GM12878 (cell line): ENCODE measurements around the gene DOC2B. TPM values are rescaled to one million over a fixed set of nuclear protein-coding genes. Genes with fewer than 3 reads are reported as not detected.

Experiments used
- ATAC-seq: fragments of 200-7000 bp; cut with Tn5 transposase; 3 replicates; pipeline ENCODE4 v1.9.1; 2020; ENCODE audit warnings: mild to moderate bottlenecking, moderate library complexity
- BruUV-seq: library from RNA; stranded (reverse); fragments of 400-500 nt; replicated peaks from 2 replicates; lab custom pipeline; 2021; lab: Mats Ljungman, UMichigan
- CTCF ChIA-PET: fragments of 300-600 bp; sonication (Branson Sonifier 250); formaldehyde crosslinking; extraction: SDS; loops from one replicate; lab custom pipeline; 2021; ENCODE audit warnings: inconsistent platforms; lab: Yijun Ruan, JAX
- POLR2A ChIA-PET: fragments of 350-600 bp; formaldehyde crosslinking; extraction: SDS; loops from one replicate; lab custom pipeline; 2021; ENCODE audit warnings: inconsistent platforms; lab: Charles Lee
- RAD21 ChIA-PET: fragments of 300-600 bp; sonication (Branson Sonifier 250); formaldehyde crosslinking; loops from one replicate; lab custom pipeline; 2023; ENCODE audit warnings: antibody characterized with exemption; ENCODE audit not compliant: unreplicated experiment; lab: Charles Lee
- SMC1A ChIA-PET: fragments of 300-600 bp; sonication (Branson Sonifier 250); formaldehyde crosslinking; loops from one replicate; lab custom pipeline; 2023; ENCODE audit not compliant: unreplicated experiment, uncharacterized antibody; lab: Charles Lee
- DNase-seq: peaks from one replicate; pipeline ENCODE4 v3.0.0-alpha.2; 2011; ENCODE audit warnings: low read depth, low spot score
- FAIRE-seq: peaks from 3 replicates; lab custom pipeline; 2011; peaks lifted over from hg19 to GRCh38; lab: Jason Lieb, UNC
- H2AFZ ChIP-seq: 2 replicates; pipeline ENCODE4 v1.6.0; 2011; ENCODE audit warnings: low read depth, low read length, control low read depth; ENCODE audit not compliant: control insufficient read depth
- H3K27ac ChIP-seq: 2 replicates; pipeline ENCODE4 v1.5.1; 2011; ENCODE audit warnings: control low read depth; ENCODE audit not compliant: control insufficient read depth, insufficient read depth
- H3K27me3 ChIP-seq, 2 experiments: replicated peaks in 1 of 2; 2 replicates each; pipeline versions ENCODE4 v1.6.0 to v1.6.1; 2011; ENCODE audit warnings: low read length in 1 of 2; ENCODE audit not compliant: control insufficient read depth in 2 of 2, insufficient read depth in 2 of 2
- H3K36me3 ChIP-seq, 2 experiments: 2 replicates each; pipeline ENCODE4 v1.5.1; 2011; ENCODE audit warnings: low read length in 1 of 2; ENCODE audit not compliant: control insufficient read depth in 2 of 2, insufficient read depth in 2 of 2
- H3K4me1 ChIP-seq: 2 replicates; pipeline ENCODE4 v1.6.1; 2011; ENCODE audit warnings: mild to moderate bottlenecking, low read length, moderate library complexity, mixed read lengths; ENCODE audit not compliant: control insufficient read depth, insufficient read depth
- H3K4me2 ChIP-seq: 2 replicates; pipeline ENCODE4 v1.6.0; 2011; ENCODE audit warnings: control low read depth; ENCODE audit not compliant: control insufficient read depth, insufficient read depth
- H3K4me3 ChIP-seq: fragments of 200-600 bp; sonication (generic); 2 replicates; pipeline ENCODE4 v1.5.1; 2016
- H3K79me2 ChIP-seq: 2 replicates; pipeline ENCODE4 v1.6.0; 2011; ENCODE audit warnings: low read length; ENCODE audit not compliant: control insufficient read depth, insufficient read depth
- H3K9ac ChIP-seq: 2 replicates; pipeline ENCODE4 v1.8.0; 2011; ENCODE audit warnings: low read length, control low read depth, mixed read lengths; ENCODE audit not compliant: control insufficient read depth, insufficient read depth
- H3K9me3 ChIP-seq: replicated peaks from 3 replicates; pipeline ENCODE4 v1.5.1; 2011; ENCODE audit warnings: mild to moderate bottlenecking, low read length; ENCODE audit not compliant: control insufficient read depth, insufficient read depth
- H4K20me1 ChIP-seq: 2 replicates; pipeline ENCODE4 v1.6.0; 2011; ENCODE audit not compliant: control insufficient read depth, insufficient read depth
- ATF7 ChIP-seq: fragments of 450-650 bp; IDR thresholded peaks from 2 replicates; pipeline ENCODE4 v1.6.1; 2016; ENCODE audit warnings: low read depth, mild to moderate bottlenecking
- BCL3 ChIP-seq: IDR thresholded peaks from 2 replicates; pipeline ENCODE4 v1.6.1; 2011; ENCODE audit warnings: borderline replicate concordance, low read depth, mild to moderate bottlenecking, moderate library complexity, low read length; ENCODE audit not compliant: insufficient read depth, poor library complexity, severe bottlenecking
- HSF1 ChIP-seq: fragments of 150-350 bp; IDR thresholded peaks from 2 replicates; pipeline ENCODE4 v1.6.1; 2014; ENCODE audit warnings: mild to moderate bottlenecking, low read depth, low read length
- NFYA ChIP-seq: IDR thresholded peaks from 2 replicates; pipeline ENCODE4 v1.6.1; 2011; ENCODE audit warnings: low read depth, mild to moderate bottlenecking, low read length, improper control_type of control experiment, borderline replicate concordance
- NFYB ChIP-seq: IDR thresholded peaks from 2 replicates; pipeline ENCODE4 v1.6.1; 2011; ENCODE audit warnings: low read depth, mild to moderate bottlenecking, low read length, improper control_type of control experiment, moderate library complexity; ENCODE audit not compliant: insufficient read depth
- RAD21 ChIP-seq: IDR thresholded peaks from 2 replicates; pipeline ENCODE4 v1.6.1; 2011; ENCODE audit warnings: mild to moderate bottlenecking, low read depth, low read length, moderate library complexity; ENCODE audit not compliant: insufficient read depth
- ZBTB33 ChIP-seq: fragments of 450-650 bp; IDR thresholded peaks from 2 replicates; pipeline ENCODE4 v1.6.1; 2017; ENCODE audit warnings: mild to moderate bottlenecking
- ZNF207 ChIP-seq: fragments of 450-650 bp; IDR thresholded peaks from 2 replicates; pipeline ENCODE4 v1.6.1; 2014; ENCODE audit warnings: antibody characterized with exemption, mild to moderate bottlenecking, borderline replicate concordance
- ZNF687 ChIP-seq: fragments of 450-650 bp; IDR thresholded peaks from 2 replicates; pipeline ENCODE4 v1.6.1; 2017; ENCODE audit warnings: mild to moderate bottlenecking, moderate library complexity
- WGBS: methylation state at CpG from one replicate; pipeline ENCODE4 v1.1.6; 2016; ENCODE audit warnings: low lambda C conversion rate; ENCODE audit not compliant: insufficient replicate concordance, insufficient coverage; ENCODE audit errors: missing lambda C conversion rate; 5-methylcytosine and 5-hydroxymethylcytosine counted together
- in situ Hi-C: fragments of 300-500 bp; cut with MboI; formaldehyde crosslinking; loops from 9 replicates; pipeline ENCODE4 v1.14.3; 2018; ENCODE audit warnings: mixed read lengths
- intact Hi-C: fragments of 100-400 bp; cut with micrococcal nuclease; formaldehyde crosslinking; loops from one replicate; pipeline ENCODE4 v1.14.2; 2022; ENCODE audit not compliant: unreplicated experiment
- polyA plus RNA-seq, 11 experiments: library from polyadenylated mRNA; depleted of rRNA in 4 of 11; unstranded in 6 of 11; stranded (reverse) in 5 of 11; fragments of >200 nt; fragmentation: Nextera tagmentation in 4 of 11; fragmentation: Illumina TruSeq in 1 of 11; extraction: Ambion mirVana in 4 of 11; extraction: Trizol in 1 of 11; gene quantifications; 1 replicate in 1 of 11; 2 replicates in 10 of 11; pipeline versions ENCODE4 v1.2.1 to v1.2.3, GENCODE V29; 2011 to 2016; ENCODE audit warnings: inconsistent platforms in 2 of 11, missing spikeins in 2 of 11, low read depth in 1 of 11
- total RNA-seq, 4 experiments: library from RNA; depleted of rRNA in 3 of 4; stranded (reverse); fragments of >200 nt in 3 of 4; fragmentation: Illumina TruSeq in 1 of 4; extraction: Trizol in 1 of 4; gene quantifications; 2 replicates each; pipeline versions ENCODE4 v1.2.1 to v1.2.3, GENCODE V29; 2013 to 2021

DOC2B gene
- total and polyA plus RNA-seq, 10 of the 15 experiments (the other 5 are each of a cell fraction or from before 2014, with no cell fraction given), result not detected

GRCh38 chr17:155576-155975 lies 25.9 kb downstream of the DOC2B start:
- Histone ChIP-seq H3K79me2 (no peaks in the 10 kb centered on the region), H3K27ac (no peak overlapping the region)
- TF ChIP-seq HSF1 (no peak), ATF7 (no peak), ZBTB33 (no peak), ZNF687 (no peak), ZNF207 (no peak), NFYA (no peak), BCL3 (no peak), RAD21 (no peak), NFYB (no peak)
- TF ChIP-seq, all 136 proteins: peak for 0
- H3K27me3 ChIP-seq, result no peaks in the 10 kb centered on the region
- SMC1A ChIA-PET, result no interaction called here
- no peak overlapping the region for H2AFZ ChIP-seq
- CTCF ChIA-PET, result no interaction called here
- 30% methylated on average over 7 of the region's 7 CpGs for WGBS
- no peaks in the 10 kb centered on the region for H4K20me1 ChIP-seq
- no peaks in the 10 kb centered on the region for H3K36me3 ChIP-seq
- H3K4me2 ChIP-seq, result no peak overlapping the region
- no peaks in the 10 kb centered on the region for H3K4me1 ChIP-seq
- in situ Hi-C loops, result no loop called here
- POLR2A ChIA-PET, result no interaction called here
- no peak for FAIRE-seq
- H3K9ac ChIP-seq, result no peak overlapping the region
- no peak overlapping the region for H3K4me3 ChIP-seq
- no TSS peak for BruUV-seq
- no peak for ATAC-seq
- intact Hi-C loops, result no loop called here
- RAD21 ChIA-PET, result no interaction called here
- no peaks in the 10 kb centered on the region for H3K9me3 ChIP-seq
- DNase-seq, result no peak
